SK-MEL-5 (cell line): ENCODE data around the gene PNPLA8. TPM values are rescaled to one million over a fixed set of nuclear protein-coding genes. Genes with fewer than 3 reads are reported as not detected.
"Not testable (repeated sequence)": the region's sequence is repeated elsewhere in the genome, so short reads cannot be mapped to it uniquely, and the experiment has no call there.

Source experiments
- DNase-seq: peaks from one replicate; pipeline ENCODE4 v3.0.0-alpha.2; 2016; ENCODE audit warnings: low read depth, low spot score
- in situ Hi-C: cut with HindIII; loops from 2 replicates; pipeline ENCODE4 v1.10.0; 2016; ENCODE audit warnings: low sequenced_read_pairs, high pct_unique_total_duplicates, low pct_unique_long_range_greater_than_20kb
- total RNA-seq: library from RNA; depleted of rRNA; stranded (reverse); fragments of >200 nt; shearing (Covaris generic); gene quantifications from 2 replicates; pipeline ENCODE4 v1.2.3, GENCODE V29; 2014

PNPLA8 gene
- total RNA-seq, 1 experiment from 2014 or later = 51.2 TPM

DNA sequence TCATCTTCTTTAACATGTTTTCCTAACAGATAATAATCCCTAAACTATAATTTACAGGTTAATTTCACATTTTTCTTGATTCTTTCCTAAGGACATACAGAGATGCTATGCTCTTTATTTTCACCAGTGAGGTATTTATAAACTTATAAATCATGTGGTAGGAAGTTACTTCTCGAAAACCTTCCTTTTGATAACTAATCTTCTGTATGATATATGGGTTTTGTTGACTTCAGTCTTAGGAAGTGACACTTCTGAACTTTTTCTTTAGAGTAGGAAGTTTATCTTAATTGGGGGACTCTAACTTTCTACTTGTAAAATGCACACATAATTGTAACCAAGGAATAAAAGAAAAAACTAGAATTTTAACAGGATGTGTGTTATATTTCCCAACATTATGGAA, 9.8 kb upstream of the PNPLA8 start:
- DNase-seq = no peak
- in situ Hi-C loops = no loop called here

DNA sequence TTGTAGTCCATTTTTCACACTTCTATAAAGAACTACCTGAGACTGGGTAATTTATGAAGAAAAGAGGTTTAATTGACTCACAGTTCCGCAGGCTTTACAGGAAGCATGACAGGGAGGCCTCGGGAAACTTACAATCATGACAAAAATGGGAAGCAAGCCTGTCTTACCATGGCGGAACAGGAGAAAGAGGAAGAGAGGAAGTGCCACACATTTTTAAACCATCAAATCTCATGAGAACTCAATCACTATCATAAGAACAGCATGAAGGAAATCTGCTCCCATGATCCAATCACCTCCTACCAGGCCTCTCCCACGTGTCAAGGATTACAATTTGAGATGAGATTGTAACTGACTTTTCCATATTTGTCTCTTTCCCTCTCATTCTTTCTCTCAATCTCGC, 9.3 kb upstream of the PNPLA8 start:
- no peak for DNase-seq
- in situ Hi-C loops = no loop called here

DNA sequence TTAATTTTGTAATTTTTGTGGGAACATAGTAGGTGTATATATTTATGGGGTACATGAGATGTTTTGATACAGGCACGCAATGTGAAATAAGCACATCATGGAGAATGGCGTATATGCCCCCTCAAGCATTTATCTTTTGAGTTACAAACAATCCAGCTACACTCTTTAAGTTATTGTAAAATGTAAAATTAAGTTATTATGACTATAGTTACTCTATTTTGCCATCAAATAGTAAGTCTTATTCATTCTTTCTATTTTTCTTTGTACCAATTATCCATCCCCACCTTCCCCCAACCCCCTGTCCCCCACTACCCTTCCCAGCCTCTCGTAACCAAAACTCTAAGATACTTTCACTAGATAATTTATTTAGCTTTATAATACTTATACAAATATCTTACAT, 7.8 kb upstream of the PNPLA8 start:
- DNase-seq = no peak
- in situ Hi-C loops = no loop called here

DNA sequence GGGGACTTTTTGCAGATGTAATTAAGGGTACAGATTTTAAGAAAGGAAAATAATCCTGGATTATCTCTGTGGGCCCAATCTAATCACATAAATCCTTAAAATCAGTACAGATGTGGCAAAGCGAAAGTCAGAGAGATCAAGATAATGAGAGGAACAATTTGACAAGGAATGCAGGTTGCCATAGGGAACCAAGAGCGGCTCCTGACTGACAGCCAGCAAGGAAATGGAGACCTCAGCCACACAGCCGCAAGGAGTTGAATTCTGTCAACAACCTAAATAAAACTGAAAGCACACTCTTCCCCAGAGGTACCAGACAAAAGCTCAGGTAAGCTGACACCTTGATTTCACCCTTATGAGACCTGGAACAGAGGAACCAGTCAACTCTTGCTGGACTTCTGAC, 3.4 kb upstream of the PNPLA8 start:
- no peak for DNase-seq
- in situ Hi-C loops = no loop called here

DNA sequence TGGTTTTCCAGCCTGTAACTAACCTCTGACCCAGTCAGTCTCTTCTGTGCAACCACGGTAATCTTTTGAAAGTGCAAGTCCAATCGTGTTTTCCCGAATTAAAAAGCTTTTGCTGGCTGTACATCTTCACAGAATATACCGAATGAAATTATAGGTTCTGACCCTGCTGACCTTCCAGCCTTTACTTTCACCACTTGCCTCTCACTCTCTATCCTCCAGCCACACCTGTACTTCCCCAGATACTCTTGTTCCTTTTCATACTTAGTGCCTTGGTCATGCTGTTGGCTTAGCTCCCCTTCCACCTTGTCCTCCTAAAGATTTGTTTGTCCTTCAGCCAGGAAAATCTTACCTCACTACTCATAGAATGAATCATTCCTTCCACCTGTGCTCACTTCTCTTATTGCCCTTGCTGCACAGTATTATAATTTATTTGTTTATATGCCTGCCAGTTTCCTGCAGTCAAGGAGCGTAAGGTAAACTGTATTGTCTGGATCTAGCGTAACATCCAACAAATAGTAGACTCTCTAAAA, 2.3 kb upstream of the PNPLA8 start:
- in situ Hi-C loops = no loop called here
- no peak for DNase-seq

DNA sequence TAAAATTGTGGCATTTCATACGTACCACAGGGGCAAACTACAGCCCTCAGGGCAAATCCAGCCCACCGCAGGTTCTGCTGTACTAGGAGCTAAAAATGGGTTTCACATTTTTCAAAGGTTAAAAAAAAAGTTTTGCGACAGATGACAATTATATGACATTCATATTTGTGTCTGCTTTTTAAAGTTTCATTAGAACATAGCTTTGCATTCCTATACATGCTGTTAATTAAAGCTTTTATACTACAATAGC, 758 bp upstream of the PNPLA8 start:
- in situ Hi-C loops = no loop called here
- DNase-seq = no peak

DNA sequence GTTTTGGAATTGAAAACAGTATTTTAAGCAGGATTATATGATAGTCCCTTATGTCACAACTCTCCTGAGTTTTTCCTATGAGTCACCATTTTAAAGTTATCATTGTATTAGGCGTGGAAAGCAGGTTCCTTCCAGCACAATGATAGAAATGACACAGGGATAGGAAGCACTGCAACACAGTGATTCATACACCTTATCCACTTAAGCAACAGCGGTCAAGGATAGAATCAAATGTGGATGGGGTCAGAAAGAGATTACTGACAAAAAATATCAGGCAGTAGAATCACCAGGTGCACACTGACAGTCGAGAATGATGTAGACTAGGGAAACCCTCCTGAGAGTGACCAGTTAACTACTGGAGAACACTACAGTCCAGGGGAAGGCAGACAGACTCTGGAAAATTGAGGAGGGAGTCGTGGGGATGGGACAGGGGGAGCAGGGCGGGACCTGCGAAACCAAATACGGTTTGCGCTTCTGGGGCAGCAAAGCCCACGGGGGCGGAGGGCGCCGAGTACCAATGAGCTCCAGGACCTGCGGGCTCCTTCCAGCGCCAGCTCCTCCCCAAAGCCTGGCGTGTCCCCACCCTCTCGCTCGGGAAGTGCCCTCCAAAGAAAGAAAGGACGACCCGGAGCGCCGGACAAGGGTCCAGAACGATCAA, 479 bp downstream of the PNPLA8 start:
- in situ Hi-C loops = no loop called here
- DNase-seq = peak; percentile 92

DNA sequence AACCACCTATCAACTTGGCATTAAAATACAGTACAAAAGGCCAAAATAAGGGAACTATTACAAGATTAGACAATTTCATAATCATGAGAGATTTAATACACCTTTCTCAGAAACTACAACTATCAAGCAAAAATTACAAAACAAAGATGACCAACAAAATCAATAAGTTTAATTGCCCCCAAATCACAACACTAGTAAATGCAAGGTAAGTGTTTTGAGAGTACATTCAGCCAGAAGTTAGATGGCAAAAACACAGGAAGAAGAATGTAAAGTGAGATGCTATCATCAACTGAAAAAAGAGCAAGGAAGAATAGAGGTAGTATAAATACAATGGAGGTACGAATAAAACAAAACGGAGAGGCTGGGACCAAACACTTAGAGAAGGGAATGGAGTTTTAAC, 3.2 kb downstream of the PNPLA8 start:
- in situ Hi-C loops = no loop called here
- DNase-seq = no peak

DNA sequence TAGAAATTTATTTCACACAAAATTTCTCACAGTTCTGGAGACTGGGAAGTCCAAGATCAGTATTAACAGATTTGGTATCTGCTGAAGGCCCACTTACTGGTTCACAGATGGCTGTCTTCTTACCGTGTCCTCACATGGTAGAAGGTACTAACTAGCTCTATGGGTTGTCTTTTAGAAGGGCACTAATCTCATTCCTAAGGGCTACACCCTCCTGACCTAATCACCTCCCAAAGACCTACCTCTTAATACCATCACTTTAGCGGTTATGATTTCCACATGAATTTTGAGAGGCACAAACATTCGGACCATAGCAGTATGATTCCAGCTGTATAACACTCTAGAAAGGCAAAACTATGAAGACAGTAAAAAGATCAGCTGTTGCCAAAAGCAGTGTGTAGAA, 8.0 kb downstream of the PNPLA8 start:
- in situ Hi-C loops = no loop called here
- DNase-seq = no peak

DNA sequence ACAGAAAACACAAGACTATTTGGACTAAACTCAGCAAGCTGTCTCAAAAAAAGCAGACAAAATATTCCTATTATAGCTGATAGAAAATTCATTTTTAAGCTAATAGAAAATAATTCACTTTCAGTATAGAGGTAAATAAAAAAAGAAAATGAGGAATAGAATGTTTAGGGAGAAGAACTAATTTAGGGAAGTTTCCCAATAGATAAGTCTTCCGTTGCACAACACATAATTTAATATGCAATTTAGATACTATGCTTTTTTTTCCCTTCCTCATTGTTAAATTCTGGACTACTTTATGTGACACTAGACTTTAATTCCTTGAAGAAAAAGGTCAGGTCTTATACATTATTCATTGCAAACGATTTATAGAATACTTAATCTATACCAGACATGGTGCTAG, 10.3 kb downstream of the PNPLA8 start:
- DNase-seq = no peak
- in situ Hi-C loops = no loop called here

DNA sequence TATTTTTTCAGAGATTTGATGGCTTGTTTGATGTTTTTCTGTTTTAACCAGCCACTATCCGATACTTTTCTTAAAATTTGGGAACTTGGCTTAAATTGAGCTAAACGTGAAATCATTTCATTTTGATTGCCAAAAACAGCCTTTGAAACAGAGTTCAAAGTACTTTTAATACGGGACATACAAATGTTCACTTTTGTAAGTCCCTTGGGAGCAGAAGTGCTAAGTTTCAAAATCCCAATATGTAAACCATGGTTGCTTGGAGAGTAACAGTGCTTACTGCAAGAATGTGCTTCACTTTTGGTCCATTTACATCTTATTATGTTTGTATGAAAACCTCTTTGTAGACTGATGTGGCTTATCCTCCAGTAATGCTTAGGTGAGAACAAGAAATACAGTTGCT, 10.9 kb downstream of the PNPLA8 start:
- in situ Hi-C loops = no loop called here
- no peak for DNase-seq

DNA sequence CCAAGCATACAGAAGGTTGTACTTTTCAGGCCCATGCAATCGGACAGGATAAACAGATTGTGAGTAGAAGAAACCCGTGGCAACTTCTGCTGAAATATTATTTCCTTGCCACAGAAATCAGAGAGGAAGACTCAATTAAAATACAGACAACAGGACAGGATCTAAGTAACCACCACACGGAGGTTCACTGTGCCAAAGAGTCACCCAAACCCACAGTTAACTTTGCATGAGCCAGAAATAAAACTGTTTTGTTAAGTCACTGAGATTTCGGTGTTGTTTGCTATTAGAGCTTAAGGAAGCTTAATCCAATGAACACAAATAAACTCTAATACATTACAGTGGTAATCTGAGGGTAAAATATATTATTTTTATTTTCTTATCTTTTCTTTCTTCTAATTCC, 14.0 kb downstream of the PNPLA8 start:
- DNase-seq = no peak
- in situ Hi-C loops = no loop called here

DNA sequence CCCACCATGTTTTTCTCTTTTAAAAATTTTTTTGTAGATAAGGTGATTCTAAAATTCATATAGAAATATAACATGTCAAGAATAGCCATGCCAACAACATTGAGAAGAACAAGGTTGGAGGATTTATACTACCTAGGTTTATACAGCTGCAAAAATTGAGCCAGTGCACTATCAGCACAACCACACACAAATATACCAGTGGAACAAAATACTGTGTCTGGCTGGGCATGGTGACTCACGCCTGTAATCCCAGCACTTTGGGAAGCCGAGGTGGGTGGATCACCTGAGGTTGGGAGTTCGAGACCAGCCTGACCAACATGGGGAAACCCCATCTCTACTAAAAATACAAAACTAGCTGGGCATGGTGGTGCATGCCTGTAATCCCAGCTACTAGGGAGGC, 21.4 kb downstream of the PNPLA8 start:
- in situ Hi-C loops = not testable (repeated sequence)

DNA sequence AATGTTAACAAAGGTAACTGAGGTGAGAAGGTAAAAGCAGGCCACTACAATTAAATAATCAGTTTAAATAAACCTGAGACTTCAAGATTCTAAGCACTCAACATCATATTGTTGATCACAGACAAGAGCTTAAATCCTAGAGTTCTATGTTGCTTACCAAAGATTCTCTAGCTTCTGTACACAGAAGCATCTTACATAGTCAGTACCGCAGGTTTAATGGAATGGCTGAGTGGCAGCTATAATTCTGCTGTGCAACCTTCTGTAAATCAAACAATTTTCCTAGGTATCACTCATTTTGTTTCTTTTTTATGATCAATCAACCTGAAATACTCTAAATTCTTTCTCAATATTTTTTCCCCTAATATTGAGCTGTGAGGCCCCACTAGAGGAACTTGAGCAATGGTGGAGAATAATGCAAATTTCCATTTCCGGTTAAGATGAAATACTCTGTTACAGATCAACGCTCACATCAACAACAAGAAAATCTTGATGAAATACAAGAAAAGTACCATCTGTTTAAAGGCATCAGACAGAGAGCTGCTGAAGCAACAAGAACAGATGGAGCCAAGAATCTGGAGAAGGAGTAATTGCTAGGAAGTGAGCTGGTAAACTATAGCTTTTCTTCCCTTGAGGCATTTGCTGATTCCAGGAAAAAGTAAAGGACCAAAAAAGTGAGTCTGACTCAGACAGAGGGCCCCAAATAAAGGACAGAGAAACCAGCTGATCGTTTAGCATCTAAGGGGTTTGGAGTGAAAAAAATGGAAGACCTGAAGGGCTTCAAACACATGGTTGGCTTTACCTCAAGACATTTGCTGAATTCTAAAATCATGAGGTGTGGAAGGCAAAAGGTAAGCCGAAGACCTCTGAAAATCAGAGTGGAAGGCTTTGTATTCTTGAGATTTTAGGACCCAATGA, 22.6 kb downstream of the PNPLA8 start:
- DNase-seq = no peak
- in situ Hi-C loops = no loop called here

More for the DNA sequence above, 21.4 kb downstream of the PNPLA8 start:
- not testable (repeated sequence) for DNase-seq

DNA sequence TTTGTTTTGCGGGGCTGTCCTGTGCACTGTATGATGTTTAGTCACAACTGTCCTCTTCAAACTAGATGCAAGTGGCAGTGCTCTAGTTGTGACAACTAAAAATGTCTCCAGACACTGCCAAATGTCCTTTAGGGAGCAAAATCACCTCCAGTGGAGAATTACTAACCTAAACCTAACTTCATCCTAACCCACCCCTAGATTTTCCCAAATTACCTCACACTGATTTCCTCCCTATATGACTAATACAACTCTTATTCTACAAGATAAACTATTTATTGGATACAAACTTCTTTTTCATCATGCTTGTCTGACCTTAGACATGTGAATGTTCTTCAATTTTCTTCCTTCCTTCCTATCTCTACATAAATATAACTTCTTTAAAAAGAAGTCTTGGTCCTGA, 26.4 kb downstream of the PNPLA8 start:
- DNase-seq = no peak
- in situ Hi-C loops = loop anchor here (10.0 kb wide), 1 partner anchor 315 kb away; no protein-coding TSS in a partner anchor

DNA sequence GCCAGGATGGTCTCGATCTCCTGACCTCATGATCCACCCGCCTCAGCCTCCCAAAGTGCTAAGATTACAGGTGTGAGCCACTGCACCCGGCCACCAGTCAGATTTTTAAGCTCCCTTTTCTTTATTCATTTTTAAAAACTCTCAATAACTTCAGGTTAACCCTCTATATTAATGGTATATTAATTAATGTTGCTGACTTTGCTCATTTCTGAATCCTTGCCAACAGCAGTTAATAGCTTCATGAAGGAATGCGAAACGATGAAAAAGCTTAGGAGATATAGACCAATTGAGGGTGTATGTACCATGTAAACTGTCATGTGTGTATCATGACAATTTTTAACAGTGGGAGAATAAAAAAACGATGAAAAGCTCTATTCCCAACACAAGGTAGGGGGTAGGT, 27.5 kb downstream of the PNPLA8 start:
- DNase-seq = no peak
- in situ Hi-C loops = loop anchor here (10.0 kb wide), 1 partner anchor 314 kb away; no protein-coding TSS in a partner anchor

DNA sequence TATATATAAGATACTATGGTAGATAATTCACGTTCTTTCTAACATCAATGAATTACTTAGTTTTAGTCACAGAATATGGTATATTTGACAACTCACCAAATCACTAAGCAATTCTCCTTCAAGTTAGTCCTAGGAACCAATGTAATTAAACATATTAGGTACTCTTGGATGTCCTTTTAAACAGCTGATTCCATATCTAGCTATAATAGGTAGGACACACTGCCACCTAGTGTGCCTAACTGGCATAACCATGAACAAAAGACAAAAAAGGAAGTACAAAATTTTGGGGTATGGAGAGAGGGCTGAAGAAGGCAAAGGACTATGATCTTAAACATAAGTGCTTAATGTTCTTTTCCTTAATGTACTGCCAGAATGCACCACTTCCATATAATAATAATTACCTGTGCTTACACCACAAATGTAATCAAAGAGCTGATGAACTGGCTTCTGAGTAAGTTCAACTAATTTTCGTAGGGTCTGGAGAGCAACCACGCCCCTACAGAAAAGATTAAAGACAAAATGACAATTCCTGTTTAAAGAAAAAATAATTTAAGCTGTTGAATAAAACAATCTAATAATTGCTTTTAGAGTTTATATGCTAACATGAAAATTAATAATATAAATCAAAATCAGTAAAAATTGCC, 28.7 kb downstream of the PNPLA8 start:
- peak; percentile 85 for DNase-seq
- in situ Hi-C loops = loop anchor here (10.0 kb wide), 1 partner anchor 312 kb away; no protein-coding TSS in a partner anchor

DNA sequence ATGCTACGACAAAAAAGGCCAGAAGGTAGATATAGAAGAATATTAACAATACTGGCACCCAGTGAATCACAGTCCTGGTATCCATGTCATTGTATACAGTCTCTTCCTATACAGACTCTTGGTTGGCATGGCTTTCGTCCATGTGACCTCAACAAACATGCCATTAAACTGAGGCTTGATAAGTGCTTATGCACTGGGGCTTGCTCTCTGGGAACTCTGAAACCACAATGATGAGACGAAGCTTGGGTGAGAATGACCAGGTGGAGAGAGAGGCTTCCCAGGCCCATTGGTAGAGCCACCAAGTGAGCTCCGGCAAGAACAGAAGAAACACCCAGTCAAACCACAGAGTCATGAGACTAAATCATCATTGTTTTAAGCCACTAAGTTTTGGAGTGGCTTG, 33.2 kb downstream of the PNPLA8 start:
- DNase-seq = peak; percentile 56
- in situ Hi-C loops = loop anchor here (10.0 kb wide), 1 partner anchor 308 kb away; no protein-coding TSS in a partner anchor
